Epithelial cell of proximal tubule (primary cell): Measurements from ENCODE around the gene TBC1D24. TPM values are rescaled to one million over a fixed set of nuclear protein-coding genes. Genes with fewer than 3 reads are reported as not detected.

Experiments
- DNase-seq: peaks from one replicate; pipeline ENCODE4 v3.0.0-alpha.2; 2011; ENCODE audit warnings: low read depth
- H3K4me3 ChIP-seq: 2 replicates; pipeline ENCODE4 v1.5.1; 2011; ENCODE audit warnings: low read depth, mild to moderate bottlenecking, low read length
- CTCF ChIP-seq: conservative IDR thresholded peaks from 2 replicates; pipeline ENCODE4 v1.5.1; 2012; ENCODE audit warnings: low read depth, mild to moderate bottlenecking, low read length
- total RNA-seq: library from RNA; depleted of rRNA; stranded (reverse); fragments of >200 nt; gene quantifications from 2 replicates; pipeline ENCODE4 v1.2.3, GENCODE V29; 2015

Gene TBC1D24
- total RNA-seq, 1 donor from 2014 or later: 7.8 TPM

DNA sequence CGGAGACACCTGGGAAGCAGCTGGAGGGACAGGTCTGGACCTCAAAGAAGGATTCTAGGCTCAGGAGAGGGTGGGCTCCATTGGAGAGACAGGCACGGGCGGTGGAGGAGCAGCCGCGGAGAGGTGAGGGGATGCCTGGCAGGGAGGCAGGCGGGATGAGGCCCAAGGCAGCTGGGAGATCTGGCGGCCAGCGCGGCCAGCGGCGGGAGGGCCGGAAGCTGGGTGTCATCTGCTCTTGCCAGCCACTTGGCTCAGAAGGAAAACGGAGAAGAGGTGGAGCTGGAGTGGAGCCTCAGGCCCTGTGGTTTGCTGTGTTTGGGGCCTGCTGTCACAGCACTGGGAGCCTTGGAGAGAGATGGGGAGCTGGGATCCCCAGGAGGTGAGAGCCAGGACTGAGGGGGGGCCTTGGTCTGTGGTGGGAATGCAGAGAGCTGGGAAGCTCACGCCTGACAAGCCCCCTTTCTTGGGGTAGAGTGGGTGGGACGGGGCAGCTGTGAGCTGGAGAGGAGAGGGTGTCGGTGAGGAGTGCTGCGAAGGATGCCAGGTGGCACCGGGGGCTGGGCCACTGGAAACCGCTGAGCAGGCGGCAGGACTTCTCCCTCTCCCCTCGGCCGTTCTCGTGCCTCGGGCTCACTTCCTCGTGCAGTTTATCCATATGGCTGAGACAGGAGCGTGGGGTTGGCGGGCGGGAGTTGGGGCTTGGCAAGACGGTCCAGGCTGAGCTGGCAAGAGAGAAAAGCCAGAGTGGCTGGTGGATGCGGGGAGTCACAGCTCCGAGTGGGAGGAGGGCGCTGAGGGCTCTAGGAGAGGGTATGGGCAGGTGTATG lies 8.0 kb downstream of the TBC1D24 start:
- DNase-seq: no peak
- TF ChIP-seq CTCF: no peak
- H3K4me3 ChIP-seq: no peak overlapping the region

DNA sequence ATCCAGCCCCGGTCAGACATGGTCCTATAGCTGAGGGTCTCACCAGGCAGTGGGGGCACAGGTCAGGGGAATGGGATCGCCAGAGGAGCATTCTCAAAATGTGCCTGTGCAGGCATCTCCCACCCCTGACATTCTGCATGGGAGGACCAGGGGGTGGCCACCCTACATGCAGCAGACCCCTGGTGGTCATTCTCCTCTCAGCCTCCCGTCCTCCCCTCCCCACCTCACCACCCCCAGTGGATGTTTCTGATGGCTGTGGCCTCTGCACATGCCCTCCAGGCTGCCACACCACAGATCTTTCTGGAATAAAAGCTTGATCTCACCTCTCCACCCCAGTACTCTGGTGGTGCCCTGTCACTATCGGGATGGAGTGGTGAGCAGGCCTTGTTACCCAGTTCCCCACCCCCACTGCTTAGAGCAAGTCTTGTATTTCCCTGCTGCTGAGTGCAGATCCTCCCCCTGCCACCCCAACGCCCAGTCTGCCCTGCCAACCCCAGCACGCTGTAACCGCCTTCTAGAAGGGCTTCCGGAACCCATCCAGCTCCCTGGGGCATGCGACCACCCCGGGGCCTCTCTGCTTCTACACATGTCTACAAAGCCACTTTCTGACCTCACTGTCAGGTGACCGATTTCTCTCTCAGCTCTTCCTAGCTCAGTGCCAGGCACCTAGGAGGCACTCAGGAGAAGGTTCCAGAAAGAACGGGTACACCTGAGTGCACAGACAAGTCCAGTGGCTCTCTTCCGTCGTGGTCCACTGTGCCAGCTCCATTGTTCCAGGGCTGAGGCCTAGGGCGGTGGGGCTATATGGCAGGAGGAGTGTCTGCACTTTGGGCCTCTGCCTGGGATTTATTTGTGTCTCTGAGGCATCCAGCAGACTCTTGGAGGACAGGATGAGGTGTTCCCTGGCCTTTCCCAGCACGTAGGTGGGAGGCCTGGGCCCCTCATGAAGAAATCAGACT lies 9.3 kb downstream of the TBC1D24 start:
- no peak for DNase-seq
- no peak for TF ChIP-seq CTCF
- no peak overlapping the region for H3K4me3 ChIP-seq

- no peak for DNase-seq
- TF ChIP-seq CTCF: no peak
- H3K4me3 ChIP-seq: no peak overlapping the region
Measured at GRCh38 chr16:2484898-2485508, 10.1 kb downstream of the TBC1D24 start.

GRCh38 chr16:2485811-2486507 lies 11.0 kb downstream of the TBC1D24 start:
- DNase-seq: no peak
- no peak overlapping the region for H3K4me3 ChIP-seq
- no peak for TF ChIP-seq CTCF

DNA sequence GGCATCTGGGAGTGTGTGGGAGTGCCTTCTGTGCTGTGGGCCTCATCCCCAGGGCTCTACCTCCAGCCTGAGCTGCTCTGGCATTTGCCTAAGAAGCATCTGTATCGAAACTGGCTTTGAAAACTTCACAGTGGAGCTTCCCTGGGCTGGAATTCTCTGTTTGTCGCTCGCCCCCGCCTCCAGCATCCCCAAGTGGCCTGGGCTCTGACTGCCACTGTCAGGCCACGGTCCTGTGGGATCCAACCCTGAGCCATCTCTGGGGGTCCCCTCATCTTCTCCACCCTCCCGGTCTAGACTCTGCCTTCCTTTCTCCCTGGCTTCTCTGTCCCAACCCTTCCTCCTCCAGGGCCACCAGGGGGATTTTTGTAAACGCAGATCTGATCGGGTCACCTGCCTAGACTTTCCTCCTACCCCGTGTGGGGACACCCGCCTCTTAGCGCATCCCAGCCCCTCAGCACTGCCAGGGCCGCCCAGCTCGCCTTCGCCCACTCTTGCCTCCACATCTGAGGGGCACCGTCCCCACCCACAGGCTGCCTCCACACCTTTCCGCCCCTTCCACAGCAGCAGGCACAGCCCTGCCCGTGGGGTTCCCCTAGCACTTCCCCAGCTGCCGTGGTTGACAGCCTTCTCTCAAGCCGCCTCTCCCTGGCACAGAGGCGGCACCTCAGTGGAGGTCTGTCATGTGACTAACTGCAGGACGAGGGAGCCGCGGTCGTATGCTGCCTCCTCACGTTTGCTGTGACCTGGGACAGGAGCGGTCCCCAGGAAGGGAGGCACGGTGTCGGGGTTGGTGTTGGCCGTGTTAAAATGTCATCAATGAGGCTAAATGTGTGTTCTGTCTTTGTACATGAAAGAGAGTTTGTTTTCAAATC lies 12.0 kb downstream of the TBC1D24 start:
- no peak overlapping the region for H3K4me3 ChIP-seq
- DNase-seq: no peak
- TF ChIP-seq CTCF: peak; percentile 48

- DNase-seq: no peak
- no peak overlapping the region for H3K4me3 ChIP-seq
- no peak for TF ChIP-seq CTCF
Measured at GRCh38 chr16:2487517-2487842, 12.6 kb downstream of the TBC1D24 start.
